ENCODE data around the gene LNPK.

LNPK gene

DNA sequence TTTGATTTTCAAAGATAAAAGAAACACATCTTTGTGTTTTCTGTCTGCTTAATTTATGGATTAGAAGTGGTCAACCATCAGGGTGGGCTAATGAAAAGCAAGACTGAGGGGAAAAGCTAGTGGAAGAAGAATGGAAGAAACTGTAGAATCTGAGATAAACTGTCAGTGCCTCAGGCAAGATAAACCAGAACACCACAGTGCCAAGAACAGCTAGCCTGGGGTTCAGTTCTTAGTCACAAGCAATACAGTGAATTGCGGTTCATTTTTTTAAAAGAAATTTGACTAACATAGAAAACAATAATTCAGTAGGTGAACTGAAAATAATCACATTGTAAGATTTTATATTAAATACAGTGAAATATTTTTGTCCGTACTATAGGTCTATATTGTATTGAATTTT lies 22.0 kb upstream of the LNPK start:
- H2AFZ ChIP-seq (ENCODE audit: low read depth, low read length, severe bottlenecking), result no peak overlapping the region
- no peak overlapping the region for H3K4me2 ChIP-seq (ENCODE audit: low read depth, low read length, poor library complexity, severe bottlenecking)
- TF ChIP-seq, protein P1, sequence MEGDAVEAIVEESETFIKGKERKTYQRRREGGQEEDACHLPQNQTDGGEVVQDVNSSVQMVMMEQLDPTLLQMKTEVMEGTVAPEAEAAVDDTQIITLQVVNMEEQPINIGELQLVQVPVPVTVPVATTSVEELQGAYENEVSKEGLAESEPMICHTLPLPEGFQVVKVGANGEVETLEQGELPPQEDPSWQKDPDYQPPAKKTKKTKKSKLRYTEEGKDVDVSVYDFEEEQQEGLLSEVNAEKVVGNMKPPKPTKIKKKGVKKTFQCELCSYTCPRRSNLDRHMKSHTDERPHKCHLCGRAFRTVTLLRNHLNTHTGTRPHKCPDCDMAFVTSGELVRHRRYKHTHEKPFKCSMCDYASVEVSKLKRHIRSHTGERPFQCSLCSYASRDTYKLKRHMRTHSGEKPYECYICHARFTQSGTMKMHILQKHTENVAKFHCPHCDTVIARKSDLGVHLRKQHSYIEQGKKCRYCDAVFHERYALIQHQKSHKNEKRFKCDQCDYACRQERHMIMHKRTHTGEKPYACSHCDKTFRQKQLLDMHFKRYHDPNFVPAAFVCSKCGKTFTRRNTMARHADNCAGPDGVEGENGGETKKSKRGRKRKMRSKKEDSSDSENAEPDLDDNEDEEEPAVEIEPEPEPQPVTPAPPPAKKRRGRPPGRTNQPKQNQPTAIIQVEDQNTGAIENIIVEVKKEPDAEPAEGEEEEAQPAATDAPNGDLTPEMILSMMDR (IDR thresholded peaks at IDR 0.05; ENCODE audit: insufficient read depth, low read length, poor library complexity, severe bottlenecking), result no peak
- no peak for TF ChIP-seq EZH2phosphoT487 (conservative IDR thresholded peaks at IDR 0.05; ENCODE audit: low read length)
- no peak overlapping the region for H3K9ac ChIP-seq (ENCODE audit: low read length)
- no peaks in the 10 kb centered on the region for H3K9me3 ChIP-seq (ENCODE audit: insufficient read depth, low read length)
- H4K20me1 ChIP-seq (ENCODE audit: low read depth, low read length), result no peaks in the 10 kb centered on the region
- H3K4me3 ChIP-seq (ENCODE audit: insufficient read depth, low read length, poor library complexity, severe bottlenecking), result no peak overlapping the region
- no peaks in the 10 kb centered on the region for H3K36me3 ChIP-seq (ENCODE audit: low read length)
- no peaks in the 10 kb centered on the region for H3F3A ChIP-seq (ENCODE audit: insufficient read depth)
- no peaks in the 10 kb centered on the region for H3K9me2 ChIP-seq (replicated peaks; ENCODE audit: insufficient read depth, low read length)
- H3K27ac ChIP-seq (ENCODE audit: low read depth, low read length), result no peak overlapping the region
- H3K27me3 ChIP-seq (ENCODE audit: low read length), result no peaks in the 10 kb centered on the region
- no peaks in the 10 kb centered on the region for H3K79me2 ChIP-seq (ENCODE audit: insufficient read depth, low read length)

DNA sequence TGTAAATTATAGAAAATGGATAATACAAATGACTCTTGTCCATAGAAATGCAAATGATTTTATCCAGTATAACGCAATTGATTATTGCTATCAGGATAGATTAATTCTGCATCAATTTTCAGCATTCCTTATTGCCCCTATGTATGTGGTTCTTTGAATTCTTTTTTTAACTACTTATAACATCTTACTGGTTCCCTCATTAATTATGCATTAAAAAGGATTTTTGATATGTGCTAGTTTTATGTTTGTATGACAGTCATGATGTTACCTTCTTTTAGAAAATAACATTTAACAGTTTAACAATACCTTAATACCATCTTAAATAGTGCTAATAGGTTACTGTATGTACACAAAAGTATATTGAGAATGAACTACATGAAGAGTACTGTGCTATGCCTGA lies 20.0 kb upstream of the LNPK start:
- Histone ChIP-seq H4K20me1 (ENCODE audit: low read depth, low read length) (no peaks in the 10 kb centered on the region), H3K9me3 (ENCODE audit: insufficient read depth, low read length) (no peaks in the 10 kb centered on the region), H3K36me3 (ENCODE audit: low read length) (no peaks in the 10 kb centered on the region), H3K9me2 (replicated peaks; ENCODE audit: insufficient read depth, low read length) (no peaks in the 10 kb centered on the region), H2AFZ (ENCODE audit: low read depth, low read length, severe bottlenecking) (no peak overlapping the region), H3K27ac (ENCODE audit: low read depth, low read length) (no peak overlapping the region), H3F3A (ENCODE audit: insufficient read depth) (no peaks in the 10 kb centered on the region), H3K27me3 (ENCODE audit: low read length) (no peaks in the 10 kb centered on the region), H3K79me2 (ENCODE audit: insufficient read depth, low read length) (no peaks in the 10 kb centered on the region), H3K4me3 (ENCODE audit: insufficient read depth, low read length, poor library complexity, severe bottlenecking) (no peak overlapping the region), H3K4me2 (ENCODE audit: low read depth, low read length, poor library complexity, severe bottlenecking) (no peak overlapping the region), H3K9ac (ENCODE audit: low read length) (no peak overlapping the region)
- TF ChIP-seq, protein P1 (IDR thresholded peaks at IDR 0.05; ENCODE audit: insufficient read depth, low read length, poor library complexity, severe bottlenecking), result no peak
- no peak for TF ChIP-seq EZH2phosphoT487 (conservative IDR thresholded peaks at IDR 0.05; ENCODE audit: low read length)

- no peaks in the 10 kb centered on the region for H3F3A ChIP-seq (ENCODE audit: insufficient read depth)
- no peak overlapping the region for H3K27ac ChIP-seq (ENCODE audit: low read depth, low read length)
- no peaks in the 10 kb centered on the region for H3K9me3 ChIP-seq (ENCODE audit: insufficient read depth, low read length)
- no peak overlapping the region for H3K4me2 ChIP-seq (ENCODE audit: low read depth, low read length, poor library complexity, severe bottlenecking)
- H3K79me2 ChIP-seq (ENCODE audit: insufficient read depth, low read length), result no peaks in the 10 kb centered on the region
- no peaks in the 10 kb centered on the region for H3K27me3 ChIP-seq (ENCODE audit: low read length)
- no peaks in the 10 kb centered on the region for H4K20me1 ChIP-seq (ENCODE audit: low read depth, low read length)
- no peak for TF ChIP-seq EZH2phosphoT487 (conservative IDR thresholded peaks at IDR 0.05; ENCODE audit: low read length)
- TF ChIP-seq, protein P1 (IDR thresholded peaks at IDR 0.05; ENCODE audit: insufficient read depth, low read length, poor library complexity, severe bottlenecking), result no peak
- H3K9me2 ChIP-seq (replicated peaks; ENCODE audit: insufficient read depth, low read length), result no peaks in the 10 kb centered on the region
- H3K9ac ChIP-seq (ENCODE audit: low read length), result no peak overlapping the region
- H3K36me3 ChIP-seq (ENCODE audit: low read length), result no peaks in the 10 kb centered on the region
- no peak overlapping the region for H3K4me3 ChIP-seq (ENCODE audit: insufficient read depth, low read length, poor library complexity, severe bottlenecking)
- H2AFZ ChIP-seq (ENCODE audit: low read depth, low read length, severe bottlenecking), result no peak overlapping the region
Measured at GRCh38 chr2:176020400-176020799, 18.3 kb upstream of the LNPK start.
